Hepatocyte (in vitro differentiated cells): ENCODE measurements around the gene EGLN1.

Source experiments
- CTCF ChIP-seq: fragments of 200-600 bp; sonication (generic); IDR thresholded peaks from 2 replicates; pipeline ENCODE4 v1.5.1; 2016; ENCODE audit warnings: antibody characterized with exemption, mild to moderate bottlenecking; ENCODE audit not compliant: poor library complexity
- EZH2 ChIP-seq: fragments of 200-600 bp; sonication (generic); IDR thresholded peaks from 2 replicates; pipeline ENCODE4 v1.6.1; 2016; ENCODE audit warnings: antibody characterized with exemption, mild to moderate bottlenecking, borderline replicate concordance
- EZH2phosphoT487 ChIP-seq: fragments of 200-600 bp; sonication (generic); IDR thresholded peaks from one replicate; pipeline ENCODE4 v1.6.1; 2018; ENCODE audit warnings: antibody characterized with exemption, mild to moderate bottlenecking, low read depth, moderate library complexity; ENCODE audit not compliant: unreplicated experiment, severe bottlenecking

- TF ChIP-seq EZH2 (no peak), CTCF (no peak), EZH2phosphoT487 (no peak)
Measured at GRCh38 chr1:231420959-231421545, 1.0 kb downstream of the EGLN1 start.
